Medulla oblongata (tissue), 1 donor: ENCODE results near the gene A1CF.
"Not testable (repeated sequence)": the region's sequence is repeated elsewhere in the genome, so short reads cannot be mapped to it uniquely, and the experiment has no call there.

ENCODE experiments used
- DNase-seq: peaks from one replicate; pipeline ENCODE4 v3.0.0-alpha.2; 2015; ENCODE audit errors: extremely low spot score

Gene A1CF

GRCh38 chr10:50885097-50885859 is at the start of gene A1CF:
A1CF (minus strand) TSS chr10:50885627; CDS start chr10:50859940, 25,687 bp downstream.
- no peak for DNase-seq

GRCh38 chr10:50931948-50932431 is 46.6 kb upstream of the A1CF start:
- DNase-seq, result no peak

GRCh38 chr10:50929670-50930069 is 44.2 kb upstream of the A1CF start:
- no peak for DNase-seq

- no peak for DNase-seq
Observed at GRCh38 chr10:50928190-50928552, 42.7 kb upstream of the A1CF start.

GRCh38 chr10:50927522-50928189 is 42.2 kb upstream of the A1CF start:
- no peak for DNase-seq

GRCh38 chr10:50923471-50923870 is 38.0 kb upstream of the A1CF start:
- DNase-seq, result not testable (repeated sequence)

- DNase-seq, result no peak
Observed at GRCh38 chr10:50919010-50919409, 33.6 kb upstream of the A1CF start.

- DNase-seq, result no peak
Observed at GRCh38 chr10:50918529-50918928, 33.1 kb upstream of the A1CF start.

- DNase-seq, result no peak
Observed at GRCh38 chr10:50917486-50917885, 32.1 kb upstream of the A1CF start.

GRCh38 chr10:50909334-50910014 is 24.0 kb upstream of the A1CF start:
- no peak for DNase-seq

GRCh38 chr10:50908366-50908765 is 22.9 kb upstream of the A1CF start:
- DNase-seq, result no peak

GRCh38 chr10:50905797-50906196 is 20.4 kb upstream of the A1CF start:
- DNase-seq, result not testable (repeated sequence)

GRCh38 chr10:50896721-50897120 is 11.3 kb upstream of the A1CF start:
- no peak for DNase-seq

- DNase-seq, result no peak
Observed at GRCh38 chr10:50894312-50894711, 8.9 kb upstream of the A1CF start.

GRCh38 chr10:50892467-50892866 is 7.0 kb upstream of the A1CF start:
- DNase-seq, result no peak

- no peak for DNase-seq
Observed at GRCh38 chr10:50884302-50884701, 1.1 kb downstream of the A1CF start.

- DNase-seq, result no peak
Observed at GRCh38 chr10:50883629-50884028, 1.8 kb downstream of the A1CF start.

GRCh38 chr10:50882540-50882983 is 2.9 kb downstream of the A1CF start:
- no peak for DNase-seq

- not testable (repeated sequence) for DNase-seq
Observed at GRCh38 chr10:50881046-50881445, 4.4 kb downstream of the A1CF start.

- DNase-seq, result no peak
Observed at GRCh38 chr10:50876429-50876828, 9.0 kb downstream of the A1CF start.

- no peak for DNase-seq
Observed at GRCh38 chr10:50874723-50875122, 10.7 kb downstream of the A1CF start.

GRCh38 chr10:50866317-50866716 is 19.1 kb downstream of the A1CF start:
- no peak for DNase-seq

- no peak for DNase-seq
Observed at GRCh38 chr10:50862719-50863118, 22.7 kb downstream of the A1CF start.
